Right ventricle myocardium inferior (tissue), 1 donor: Measurements from ENCODE around the gene CDC27. TPM values are rescaled to one million over a fixed set of nuclear protein-coding genes. Genes with fewer than 3 reads are reported as not detected.
"Not testable (repeated sequence)": the region's sequence is repeated elsewhere in the genome, so short reads cannot be mapped to it uniquely, and the experiment has no call there.

Source experiments
- ATAC-seq: fragments of 200-7000 bp; cut with Tn5 transposase; one replicate; pipeline ENCODE4 v1.9.1; 2020; ENCODE audit warnings: mild to moderate bottlenecking, moderate library complexity
- DNase-seq: peaks from one replicate; pipeline ENCODE4 v3.0.0; 2021; ENCODE audit errors: missing footprints
- intact Hi-C: fragments of 100-400 bp; cut with DNase I; formaldehyde crosslinking; loops from one replicate; pipeline ENCODE4 v1.11.0; 2022
- total RNA-seq: library from RNA; stranded (reverse); fragmentation: NEBNext Ultra II Directional; extraction: Animal tissue kit (Norgen Biotek cat#: 25700); gene quantifications from one replicate; pipeline ENCODE4 v1.2.1, GENCODE V29; 2021
- donor health status: DM: no; HTN: yes; CAD: no; lungs with severe emphysema.

CDC27 gene
- total RNA-seq, 1 donor from 2014 or later, result 88.9 TPM

DNA sequence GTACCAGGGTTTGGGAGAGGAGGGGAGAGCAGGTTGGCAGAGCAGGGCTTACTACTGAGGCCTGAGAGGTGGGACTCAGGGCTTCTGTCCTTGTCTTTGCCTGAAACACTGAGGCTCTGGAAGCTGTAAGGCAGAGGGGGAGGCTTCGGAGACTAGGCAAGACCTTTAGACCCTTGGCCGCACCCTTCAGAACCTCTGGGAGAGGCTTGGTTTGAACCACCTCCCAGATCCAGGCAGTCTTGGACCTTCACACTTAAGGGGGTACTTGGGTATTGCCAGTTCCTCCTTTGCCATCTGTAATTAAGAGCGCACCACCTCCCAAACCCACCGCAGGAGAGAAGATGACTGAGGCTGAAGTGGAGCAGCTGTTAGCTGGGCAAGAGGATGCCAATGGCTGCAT, 33.0 kb upstream of the CDC27 start:
- intact Hi-C loops, result loop anchor here (10.0 kb wide), 1 partner anchor 393 kb away; no protein-coding TSS in a partner anchor
- DNase-seq (no peak), ATAC-seq (no peak)

GRCh38 chr17:47221154-47221553, 32.1 kb upstream of the CDC27 start:
- DNase-seq (no peak), ATAC-seq (no peak)
- intact Hi-C loops, result loop anchor here (10.0 kb wide), 1 partner anchor 394 kb away; no protein-coding TSS in a partner anchor

- DNase-seq, result no peak
- intact Hi-C loops, result loop anchor here (10.0 kb wide), 1 partner anchor 394 kb away; no protein-coding TSS in a partner anchor
- ATAC-seq, result no peak
These were observed 31.5 kb upstream of the CDC27 start for GRCh38 chr17:47220531-47220999.

- intact Hi-C loops, result loop anchor here (10.0 kb wide), 1 partner anchor 395 kb away; no protein-coding TSS in a partner anchor
- DNase-seq, result no peak
- ATAC-seq, result peak; percentile 9
These were observed 30.8 kb upstream of the CDC27 start for GRCh38 chr17:47219621-47220475.

- DNase-seq (no peak), ATAC-seq (peak; percentile 75)
- intact Hi-C loops, result no loop called here
These were observed 29.9 kb upstream of the CDC27 start for GRCh38 chr17:47218896-47219430.

DNA sequence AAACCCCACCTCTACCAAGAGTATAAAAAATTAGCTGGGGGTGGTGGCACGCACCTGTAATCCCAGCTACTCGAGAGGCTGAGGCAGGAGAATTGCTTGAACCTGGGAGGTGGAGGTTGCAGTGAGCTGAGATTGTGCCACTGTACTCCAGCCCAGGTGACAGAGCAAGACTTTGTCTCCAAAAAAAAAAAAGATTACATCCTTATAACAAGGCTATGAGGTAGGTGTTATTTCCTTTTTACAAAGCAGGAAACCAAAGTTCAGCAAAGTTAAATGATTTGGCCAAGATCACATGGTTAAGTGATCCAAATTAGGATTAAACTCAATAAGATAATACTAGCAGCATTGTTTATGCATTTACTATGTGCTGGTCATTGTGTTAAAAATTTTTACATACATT, 28.2 kb upstream of the CDC27 start:
- ATAC-seq, intact Hi-C loops, DNase-seq: not testable (repeated sequence)

- ATAC-seq, DNase-seq, intact Hi-C loops: not testable (repeated sequence)
These were observed 27.7 kb upstream of the CDC27 start for GRCh38 chr17:47216821-47217220.

DNA sequence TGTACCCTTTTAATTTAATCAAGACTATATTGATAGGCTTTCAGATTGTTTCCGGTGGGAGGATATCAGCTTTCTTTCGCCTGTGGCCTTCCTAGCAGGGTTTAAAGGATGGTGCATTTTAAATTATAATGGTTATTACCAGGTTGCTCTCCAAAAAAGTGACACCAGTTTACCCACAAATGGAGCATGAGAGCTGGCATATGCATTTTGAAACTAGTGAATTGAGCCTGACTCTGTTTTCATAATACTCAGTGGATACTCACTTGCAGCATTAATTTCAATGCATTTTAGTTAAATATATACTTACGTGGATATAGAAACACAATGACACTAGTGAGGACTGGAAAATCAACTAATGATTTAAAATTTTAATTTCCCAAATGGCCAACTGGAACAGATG, 25.8 kb upstream of the CDC27 start:
- intact Hi-C loops, result no loop called here
- no peak for DNase-seq
- no peak for ATAC-seq

GRCh38 chr17:47213540-47213939, 24.4 kb upstream of the CDC27 start:
- DNase-seq, result no peak
- ATAC-seq, result no peak
- intact Hi-C loops, result no loop called here

- intact Hi-C loops, result no loop called here
- DNase-seq (no peak), ATAC-seq (no peak)
These were observed 23.4 kb upstream of the CDC27 start for GRCh38 chr17:47212458-47212857.

GRCh38 chr17:47210779-47211178, 21.7 kb upstream of the CDC27 start:
- no peak for ATAC-seq
- no peak for DNase-seq
- intact Hi-C loops, result no loop called here

- intact Hi-C loops, result no loop called here
- ATAC-seq, result peak; percentile 19
These were observed 21.0 kb upstream of the CDC27 start for GRCh38 chr17:47210105-47210504.

DNA sequence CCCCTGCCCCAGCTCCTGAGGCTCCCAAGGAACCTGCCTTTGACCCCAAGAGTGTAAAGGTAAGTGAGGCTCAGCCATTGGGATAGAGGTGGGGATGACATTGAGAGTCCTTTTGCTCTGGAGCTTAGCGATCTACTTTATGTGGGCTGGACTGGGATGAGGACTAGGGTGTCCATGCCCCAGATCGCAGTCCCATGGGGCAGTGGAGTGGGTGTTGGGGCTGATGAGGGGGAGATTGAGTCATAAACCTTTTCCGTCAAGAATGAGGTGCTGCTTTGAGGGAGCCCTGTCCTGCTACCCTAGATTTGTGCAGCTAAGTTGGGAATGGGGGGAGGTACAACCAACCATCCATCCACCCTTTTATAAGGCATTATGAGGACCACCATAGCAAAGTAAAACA, 20.4 kb upstream of the CDC27 start:
- no peak for ATAC-seq
- intact Hi-C loops, result no loop called here
- no peak for DNase-seq

More at GRCh38 chr17:47210105-47210504, 21.0 kb upstream of the CDC27 start:
- no peak for DNase-seq

- intact Hi-C loops, result no loop called here
- no peak for ATAC-seq
- no peak for DNase-seq
These were observed 19.8 kb upstream of the CDC27 start, which contains the start of gene MYL4 for GRCh38 chr17:47208744-47209488. Gene MYL4 (plus strand): TSS chr17:47209348. CDS start chr17:47209423, 75 bp downstream.

DNA sequence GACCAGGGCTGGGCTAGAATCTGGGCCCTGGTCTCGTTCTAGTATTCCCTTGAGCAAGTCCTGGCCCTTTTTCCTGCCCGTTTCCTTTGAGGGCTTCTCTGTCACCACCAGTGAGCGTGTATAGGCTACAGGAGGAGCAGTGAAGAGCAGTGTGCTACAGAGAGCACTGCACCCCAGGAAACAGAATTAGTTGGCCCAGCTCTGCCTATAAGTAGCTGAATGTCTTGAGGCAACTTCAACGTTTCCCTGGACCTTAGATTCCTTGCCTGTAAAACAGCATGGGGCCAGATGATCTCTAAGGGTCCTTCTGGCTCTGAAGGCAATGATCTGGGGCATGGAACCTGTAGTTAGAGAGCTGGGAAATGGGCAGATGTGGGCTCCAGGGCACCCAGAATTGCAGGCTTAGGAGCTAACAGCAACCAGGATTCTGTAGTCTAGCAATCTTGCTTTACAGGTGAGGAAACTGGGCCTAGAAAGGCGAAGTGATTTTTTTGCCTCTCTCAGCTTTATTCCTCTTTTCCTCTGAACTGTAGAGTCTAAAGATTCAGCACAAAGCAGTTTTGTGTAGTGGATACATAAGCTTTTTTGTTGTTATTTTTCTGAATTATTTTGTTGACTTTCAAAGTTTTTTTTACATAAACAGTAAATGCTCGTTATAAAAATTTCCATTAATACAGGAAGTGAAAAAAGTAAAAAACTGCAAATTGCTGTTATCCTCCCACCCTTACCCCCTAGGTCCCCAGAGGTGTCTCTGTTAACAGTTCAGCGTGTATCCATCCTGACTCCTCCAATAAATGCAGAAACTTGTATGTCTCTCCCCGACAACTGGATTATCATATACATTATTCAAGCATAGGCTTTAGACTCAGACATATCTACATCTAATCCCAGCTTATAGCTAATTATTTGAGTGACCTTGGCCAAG, 18.3 kb upstream of the CDC27 start:
- DNase-seq, result no peak
- intact Hi-C loops, result no loop called here
- no peak for ATAC-seq

DNA sequence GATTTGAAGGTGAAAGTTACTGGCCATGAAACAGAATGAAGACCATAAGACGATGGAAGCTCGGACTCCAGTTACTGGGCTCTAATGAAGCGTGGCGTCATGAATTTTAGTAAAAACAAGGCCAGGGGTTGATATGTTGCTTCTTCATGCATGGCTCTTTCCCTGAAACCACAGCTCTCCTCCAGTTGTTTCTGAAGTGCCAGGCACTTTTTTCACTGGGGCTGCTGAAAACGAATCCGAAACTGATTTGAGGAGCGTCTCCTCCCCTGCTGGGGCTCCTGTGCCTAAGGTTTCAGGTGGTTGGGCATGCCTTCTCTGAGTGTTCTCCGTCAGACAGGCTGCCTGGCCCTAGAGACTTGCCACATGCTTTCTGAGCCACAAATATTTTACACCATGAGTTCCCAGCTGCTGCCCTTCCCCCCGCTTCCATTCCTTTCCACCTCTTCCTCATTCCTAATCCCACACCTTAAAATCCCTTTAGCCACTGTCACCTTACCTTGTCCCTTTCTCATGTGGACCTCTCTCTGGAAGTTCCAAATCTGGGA, 16.4 kb upstream of the CDC27 start:
- intact Hi-C loops, result no loop called here
- ATAC-seq (peak; percentile 59), DNase-seq (no peak)

DNA sequence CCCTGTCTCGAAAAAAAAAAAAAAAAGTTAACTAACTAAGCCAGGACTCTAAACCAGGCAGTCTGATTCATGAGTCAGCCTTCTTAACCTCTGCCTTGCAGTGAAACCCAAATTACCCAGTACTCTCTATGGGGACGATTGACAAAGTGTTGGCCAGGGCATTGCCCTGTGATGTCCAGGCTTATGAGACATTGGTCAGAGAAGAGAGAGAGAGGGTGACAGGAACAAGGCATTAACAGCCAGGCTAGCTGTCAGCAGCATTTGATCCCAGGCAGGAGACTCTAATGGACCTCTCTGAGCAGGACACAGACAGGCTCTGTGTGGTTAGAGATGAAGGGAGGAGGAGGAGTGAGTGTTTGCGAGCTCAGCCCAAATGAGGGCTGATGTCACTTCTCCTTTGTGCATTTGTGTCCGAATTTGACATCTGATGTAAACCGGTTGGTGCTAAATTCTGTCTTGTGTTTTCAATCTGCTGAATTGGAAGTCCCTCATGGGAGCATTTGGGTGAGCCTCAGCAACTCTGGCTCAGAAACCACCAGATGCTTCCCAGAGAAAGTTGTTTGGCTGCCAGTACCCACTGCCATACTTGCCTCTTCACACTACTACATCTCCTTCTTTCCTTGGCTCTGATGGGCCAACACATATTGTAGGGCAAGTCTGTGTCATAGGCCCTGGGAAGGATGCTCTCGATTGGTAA, 15.8 kb upstream of the CDC27 start:
- ATAC-seq (peak; percentile 87), DNase-seq (no peak)
- intact Hi-C loops, result no loop called here
